GM12875 (cell line): ENCODE data around the gene KASH5.

Source experiments
- H3K4me3 ChIP-seq: one replicate; pipeline ENCODE4 v1.5.1; 2011; ENCODE audit warnings: low read depth, low read length, control low read depth
- CTCF ChIP-seq: IDR thresholded peaks from 2 replicates; pipeline ENCODE4 v1.5.1; 2011; ENCODE audit warnings: low read depth, mild to moderate bottlenecking, control low read depth, inconsistent platforms, low read length, moderate library complexity, borderline replicate concordance; ENCODE audit not compliant: insufficient read depth

Gene KASH5

GRCh38 chr19:49427855-49428546 lies 40.0 kb downstream of the KASH5 start:
- no peak overlapping the region for H3K4me3 ChIP-seq
- TF ChIP-seq CTCF, result no peak

- no peak for TF ChIP-seq CTCF
- H3K4me3 ChIP-seq, result no peak overlapping the region
These were observed 40.8 kb downstream of the KASH5 start for GRCh38 chr19:49428547-49429451.

- TF ChIP-seq CTCF, result no peak
- no peak overlapping the region for H3K4me3 ChIP-seq
These were observed 42.2 kb downstream of the KASH5 start for GRCh38 chr19:49430172-49430677.

GRCh38 chr19:49430678-49431329 lies 42.8 kb downstream of the KASH5 start:
- H3K4me3 ChIP-seq, result no peak overlapping the region
- peak; percentile 54 for TF ChIP-seq CTCF

- H3K4me3 ChIP-seq, result no peak overlapping the region
- no peak for TF ChIP-seq CTCF
These were observed 43.3 kb downstream of the KASH5 start for GRCh38 chr19:49431330-49431749.

GRCh38 chr19:49432141-49433073 lies 44.4 kb downstream of the KASH5 start:
- no peak for TF ChIP-seq CTCF
- no peak overlapping the region for H3K4me3 ChIP-seq
